ENCODE results near the gene ZDHHC11B.

DNA sequence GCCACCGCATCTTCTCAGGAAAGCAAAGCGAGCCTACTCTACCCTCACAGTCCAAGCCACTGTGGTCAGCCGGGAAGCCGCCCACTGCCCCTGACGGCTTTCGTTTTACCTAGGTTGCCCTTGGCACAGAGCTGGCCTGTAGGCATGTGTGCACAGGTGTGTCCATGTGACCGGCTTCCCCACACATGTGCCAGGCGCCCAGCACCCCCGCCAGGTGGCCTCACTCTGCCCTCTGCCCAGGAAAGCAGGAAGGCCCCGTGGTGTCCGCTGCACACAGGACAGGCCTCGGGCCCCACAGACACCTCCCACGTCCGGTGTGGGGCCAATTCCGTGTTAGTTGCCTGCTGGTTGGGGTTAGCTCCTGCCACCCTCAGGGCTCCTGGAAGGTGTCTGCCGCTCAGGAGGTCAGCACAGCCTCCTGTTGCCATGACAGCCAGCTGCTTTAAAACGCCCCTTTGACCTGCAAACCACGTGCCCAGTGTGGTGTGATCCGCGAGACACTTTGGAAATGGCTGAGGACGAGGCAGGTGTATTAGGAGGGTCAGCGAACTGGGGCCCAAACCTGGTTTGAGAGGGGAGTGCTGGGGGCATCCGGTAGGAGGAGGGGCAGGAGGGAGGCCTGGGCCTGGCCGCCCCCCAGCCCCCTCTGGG is 120.1 kb downstream of the ZDHHC11B start:
- TF ChIP-seq POLR2A (IDR thresholded peaks at IDR 0.05) (no peak), POLR2AphosphoS5 (IDR thresholded peaks at IDR 0.05) (peak in 2 of 3 donors; percentile 36 to 65), EP300 (IDR thresholded peaks at IDR 0.05) (no peak)
- TF ChIP-seq, protein P1, sequence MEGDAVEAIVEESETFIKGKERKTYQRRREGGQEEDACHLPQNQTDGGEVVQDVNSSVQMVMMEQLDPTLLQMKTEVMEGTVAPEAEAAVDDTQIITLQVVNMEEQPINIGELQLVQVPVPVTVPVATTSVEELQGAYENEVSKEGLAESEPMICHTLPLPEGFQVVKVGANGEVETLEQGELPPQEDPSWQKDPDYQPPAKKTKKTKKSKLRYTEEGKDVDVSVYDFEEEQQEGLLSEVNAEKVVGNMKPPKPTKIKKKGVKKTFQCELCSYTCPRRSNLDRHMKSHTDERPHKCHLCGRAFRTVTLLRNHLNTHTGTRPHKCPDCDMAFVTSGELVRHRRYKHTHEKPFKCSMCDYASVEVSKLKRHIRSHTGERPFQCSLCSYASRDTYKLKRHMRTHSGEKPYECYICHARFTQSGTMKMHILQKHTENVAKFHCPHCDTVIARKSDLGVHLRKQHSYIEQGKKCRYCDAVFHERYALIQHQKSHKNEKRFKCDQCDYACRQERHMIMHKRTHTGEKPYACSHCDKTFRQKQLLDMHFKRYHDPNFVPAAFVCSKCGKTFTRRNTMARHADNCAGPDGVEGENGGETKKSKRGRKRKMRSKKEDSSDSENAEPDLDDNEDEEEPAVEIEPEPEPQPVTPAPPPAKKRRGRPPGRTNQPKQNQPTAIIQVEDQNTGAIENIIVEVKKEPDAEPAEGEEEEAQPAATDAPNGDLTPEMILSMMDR (IDR thresholded peaks at IDR 0.05), result peak in 3 of 7 experiments; percentile 2 to 35 (median 24)

Measured in stomach (tissue), 4 donors.